Lower leg skin (tissue), 3 donors: ENCODE data around the gene ASB5.

Source experiments
- POLR2A ChIP-seq, 2 donors: fragments of 450-650 bp; IDR thresholded peaks; one replicate each; pipeline ENCODE4 v1.6.1; 2016 to 2017; ENCODE audit warnings: antibody characterized with exemption in 2 of 2, mild to moderate bottlenecking in 1 of 2, moderate library complexity in 1 of 2
- TF ChIP-seq, protein P1 (sequence below), 3 donors: fragments of 450-650 bp; IDR thresholded peaks; one replicate each; pipeline ENCODE4 v1.5.1; 2016; ENCODE audit warnings: antibody characterized with exemption in 3 of 3, mild to moderate bottlenecking in 3 of 3, moderate library complexity in 2 of 3

DNA sequence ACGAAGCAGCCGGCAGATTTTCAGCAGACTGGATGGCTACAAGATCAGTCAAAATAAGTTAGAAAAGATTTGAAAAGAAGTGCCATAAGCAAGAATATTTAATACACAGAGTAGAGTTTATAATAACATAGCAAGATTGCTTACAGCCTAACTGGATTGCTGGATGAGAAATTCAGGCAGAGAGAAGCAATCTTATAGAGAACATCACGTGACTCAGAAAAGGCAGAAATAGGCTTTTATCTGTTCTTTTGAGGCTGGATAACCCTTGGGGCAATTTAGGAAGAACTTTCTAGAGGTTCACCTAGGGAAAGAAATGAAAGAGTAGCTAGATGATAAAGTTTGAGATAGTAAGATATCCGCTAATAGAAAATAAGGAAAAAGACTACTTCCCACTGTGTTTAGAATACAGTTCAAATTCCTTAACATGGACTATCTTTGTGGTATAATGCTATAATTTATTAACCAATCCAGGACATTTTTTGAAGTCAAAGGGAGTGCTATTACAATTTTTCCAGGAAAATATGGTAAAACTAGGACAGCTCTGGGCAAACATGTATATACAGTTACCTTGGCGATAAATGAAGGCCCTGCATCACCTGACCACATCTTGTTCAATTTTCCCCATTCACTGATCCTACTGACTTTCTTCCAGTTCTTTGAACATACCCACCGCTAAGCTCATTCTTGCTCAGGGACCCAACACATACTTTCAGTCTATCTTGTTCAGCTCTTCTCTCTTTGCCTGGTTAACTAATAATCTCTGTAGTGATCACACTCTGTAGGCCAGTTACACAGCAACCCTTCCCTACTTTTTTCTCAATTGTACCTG is 38.0 kb upstream of the ASB5 start:
- TF ChIP-seq, protein P1, sequence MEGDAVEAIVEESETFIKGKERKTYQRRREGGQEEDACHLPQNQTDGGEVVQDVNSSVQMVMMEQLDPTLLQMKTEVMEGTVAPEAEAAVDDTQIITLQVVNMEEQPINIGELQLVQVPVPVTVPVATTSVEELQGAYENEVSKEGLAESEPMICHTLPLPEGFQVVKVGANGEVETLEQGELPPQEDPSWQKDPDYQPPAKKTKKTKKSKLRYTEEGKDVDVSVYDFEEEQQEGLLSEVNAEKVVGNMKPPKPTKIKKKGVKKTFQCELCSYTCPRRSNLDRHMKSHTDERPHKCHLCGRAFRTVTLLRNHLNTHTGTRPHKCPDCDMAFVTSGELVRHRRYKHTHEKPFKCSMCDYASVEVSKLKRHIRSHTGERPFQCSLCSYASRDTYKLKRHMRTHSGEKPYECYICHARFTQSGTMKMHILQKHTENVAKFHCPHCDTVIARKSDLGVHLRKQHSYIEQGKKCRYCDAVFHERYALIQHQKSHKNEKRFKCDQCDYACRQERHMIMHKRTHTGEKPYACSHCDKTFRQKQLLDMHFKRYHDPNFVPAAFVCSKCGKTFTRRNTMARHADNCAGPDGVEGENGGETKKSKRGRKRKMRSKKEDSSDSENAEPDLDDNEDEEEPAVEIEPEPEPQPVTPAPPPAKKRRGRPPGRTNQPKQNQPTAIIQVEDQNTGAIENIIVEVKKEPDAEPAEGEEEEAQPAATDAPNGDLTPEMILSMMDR (IDR thresholded peaks at IDR 0.05), result no peak
- TF ChIP-seq POLR2A (IDR thresholded peaks at IDR 0.05), result no peak
